ENCODE measurements around the gene GLUL.

GRCh38 chr1:182433580-182433979, 42.0 kb upstream of the GLUL start:
- TF ChIP-seq CTCF (IDR thresholded peaks at IDR 0.05) (no peak), POLR2A (IDR thresholded peaks at IDR 0.05) (no peak)
